Erythroblast (primary cell): ENCODE results near the gene DYNLRB1.
A peak's percentile ranks its signal among the peaks of the same experiment; 100 is the strongest.

ENCODE experiments used
- DNase-seq, 2 experiments: peaks; one replicate each; lab custom pipeline; 2025; lab: John Stamatoyannopoulos, UW
- GATA1 ChIP-seq: IDR thresholded peaks from 2 replicates; pipeline ENCODE4 v1.6.1; 2011; ENCODE audit warnings: low read depth, mild to moderate bottlenecking, control low read depth, low read length, moderate library complexity
- POLR2A ChIP-seq: IDR thresholded peaks from 2 replicates; pipeline ENCODE4 v1.6.1; 2011; ENCODE audit warnings: mild to moderate bottlenecking, low read length

Gene DYNLRB1

GRCh38 chr20:34522969-34523871 lies 7.0 kb downstream of the DYNLRB1 start:
- peak; percentile 68 to 81 for DNase-seq
- TF ChIP-seq POLR2A = no peak
- TF ChIP-seq GATA1 = no peak

DNA sequence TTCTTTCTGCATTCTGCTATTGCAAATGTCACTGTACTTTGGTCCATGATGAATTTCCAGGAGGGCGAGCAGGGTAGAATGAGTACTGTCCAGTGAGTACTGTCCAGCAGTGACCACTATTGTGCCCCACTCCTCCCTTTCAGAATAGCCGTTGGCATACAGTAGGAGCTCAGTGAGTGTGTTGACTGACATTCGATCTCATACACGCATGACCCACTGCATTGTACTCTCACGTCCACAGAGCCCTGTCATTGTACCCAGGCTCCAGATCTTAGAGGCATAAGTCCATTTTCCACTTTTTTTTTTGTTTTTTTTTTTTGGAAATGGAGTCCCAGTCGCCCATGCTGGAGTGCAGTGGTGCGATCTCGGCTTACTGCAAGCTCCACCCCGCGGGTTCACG lies 8.2 kb downstream of the DYNLRB1 start:
- TF ChIP-seq POLR2A (no peak), GATA1 (no peak)
- DNase-seq = no peak

DNA sequence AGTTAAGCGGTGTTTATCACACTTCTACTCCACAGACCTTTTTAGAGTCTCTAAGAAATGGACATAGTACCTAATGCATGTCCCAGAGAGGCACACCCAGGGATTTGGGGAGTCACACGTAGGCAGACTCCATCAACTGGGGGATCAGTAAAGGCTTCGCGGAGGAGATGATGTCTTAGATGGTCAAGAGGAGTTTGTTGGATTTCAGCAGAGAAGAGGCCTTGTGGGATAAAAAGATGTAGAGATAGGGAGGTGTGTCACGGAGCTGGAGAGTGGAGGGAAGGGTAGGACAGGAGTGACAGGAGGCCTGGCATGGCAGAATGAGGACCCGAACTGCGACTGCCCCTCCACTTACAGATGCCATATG lies 9.1 kb downstream of the DYNLRB1 start:
- TF ChIP-seq GATA1 = no peak
- no peak for TF ChIP-seq POLR2A
- DNase-seq = no peak

DNA sequence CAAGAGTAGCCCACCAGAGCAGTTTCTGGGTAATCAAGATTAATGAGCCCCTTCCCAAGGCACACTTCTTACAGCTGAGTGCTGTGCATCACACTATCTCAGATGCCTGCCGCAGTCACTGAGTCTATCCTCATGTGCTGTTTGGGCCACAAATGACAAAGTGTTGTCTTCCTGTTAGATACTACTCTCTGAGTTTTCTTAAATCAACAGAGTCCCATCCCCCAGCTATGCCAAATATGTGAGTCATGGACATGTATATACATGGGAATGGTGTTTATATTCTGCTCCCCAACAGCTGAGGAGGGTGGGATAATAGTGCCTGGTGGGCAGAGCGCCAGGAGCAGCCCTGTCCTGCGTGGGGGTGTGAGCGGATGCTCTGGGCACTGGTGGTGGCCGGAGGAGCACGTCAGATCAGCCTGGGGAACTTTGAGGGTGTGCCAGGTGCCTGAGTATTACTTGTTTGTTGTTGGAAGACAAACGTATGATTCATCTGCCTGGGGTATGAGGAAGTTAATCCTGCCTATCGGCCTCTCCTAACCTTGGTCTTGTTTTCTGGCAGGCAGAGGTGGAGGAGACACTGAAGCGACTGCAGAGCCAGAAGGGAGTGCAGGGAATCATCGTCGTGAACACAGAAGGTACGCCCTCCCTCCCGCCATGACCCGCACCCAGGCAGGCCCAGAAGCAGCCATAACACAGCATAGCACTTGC lies 9.6 kb downstream of the DYNLRB1 start:
- TF ChIP-seq POLR2A = no peak
- no peak for TF ChIP-seq GATA1
- DNase-seq = peak in 1 of 2 experiments; percentile 29

- no peak for DNase-seq
- TF ChIP-seq GATA1 (no peak), POLR2A (no peak)
Measured at GRCh38 chr20:34526466-34526865, 10.2 kb downstream of the DYNLRB1 start.

GRCh38 chr20:34527016-34527415 lies 10.8 kb downstream of the DYNLRB1 start:
- TF ChIP-seq GATA1 = no peak
- no peak for TF ChIP-seq POLR2A
- DNase-seq = no peak

- TF ChIP-seq POLR2A (no peak), GATA1 (no peak)
- no peak for DNase-seq
Measured at GRCh38 chr20:34528921-34529297, 12.7 kb downstream of the DYNLRB1 start.

DNA sequence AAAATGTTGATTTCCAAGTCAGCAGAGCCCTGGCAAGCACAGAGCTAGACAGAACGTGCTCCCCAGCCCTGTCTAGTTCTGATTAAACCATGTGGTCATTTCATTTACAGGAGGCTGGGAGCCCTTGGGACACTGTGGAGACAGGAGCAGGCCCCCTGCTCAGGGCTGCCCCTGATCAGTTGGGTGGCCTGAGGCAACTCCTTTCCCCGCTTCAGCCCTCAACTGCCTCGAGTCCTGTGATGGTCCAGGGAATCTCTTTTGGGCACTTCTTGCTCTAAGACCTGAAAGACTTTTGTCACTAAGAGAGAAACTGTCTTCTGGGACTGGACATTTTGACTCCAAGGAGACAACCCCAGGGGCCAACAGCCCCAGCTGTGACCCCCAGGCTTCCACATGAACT lies 13.5 kb downstream of the DYNLRB1 start:
- no peak for TF ChIP-seq GATA1
- no peak for TF ChIP-seq POLR2A
- no peak for DNase-seq

GRCh38 chr20:34530342-34530741 lies 14.1 kb downstream of the DYNLRB1 start:
- no peak for DNase-seq
- TF ChIP-seq GATA1 (no peak), POLR2A (no peak)

GRCh38 chr20:34531608-34532265 lies 15.5 kb downstream of the DYNLRB1 start:
- DNase-seq = no peak
- TF ChIP-seq GATA1 = no peak
- TF ChIP-seq POLR2A = no peak

DNA sequence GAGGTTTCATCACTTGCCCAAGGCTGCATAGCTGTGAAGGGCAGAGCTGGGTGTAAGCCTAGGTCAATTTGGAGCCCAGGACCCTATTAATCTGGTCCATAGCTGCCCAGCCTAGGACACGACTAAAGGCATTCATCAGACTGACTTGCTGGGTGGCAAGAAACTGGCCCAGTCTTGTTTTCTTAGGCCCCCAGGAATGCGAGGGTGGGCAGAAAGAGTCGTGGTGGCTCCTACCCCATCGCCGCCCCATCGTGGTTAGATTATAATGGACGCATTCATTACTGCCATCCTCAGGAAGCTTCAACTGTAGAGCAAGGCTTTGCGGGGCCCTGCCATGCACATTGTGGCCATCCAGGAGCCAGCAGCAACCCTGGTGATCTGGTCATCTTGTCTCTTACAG lies 16.1 kb downstream of the DYNLRB1 start:
- no peak for DNase-seq
- no peak for TF ChIP-seq GATA1
- TF ChIP-seq POLR2A = no peak

DNA sequence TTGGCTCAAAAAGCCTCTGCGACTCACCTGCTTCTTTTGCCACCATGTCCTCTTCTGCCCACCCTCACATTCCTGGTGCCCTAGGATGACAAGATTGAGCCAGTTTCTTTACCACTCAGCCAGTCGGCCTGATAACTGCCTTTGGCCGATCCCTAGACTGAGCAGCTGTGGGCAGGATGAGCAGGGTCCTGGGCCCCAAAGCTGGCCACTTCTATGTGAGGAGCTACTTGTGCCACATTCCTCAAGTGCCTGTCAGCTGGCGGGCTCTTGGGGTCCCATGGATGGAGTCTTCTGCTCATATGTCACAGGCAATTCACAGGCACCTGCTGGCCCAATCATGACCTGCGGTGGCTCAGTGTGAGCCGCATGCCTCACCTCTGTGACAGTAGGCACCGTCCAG lies 16.5 kb downstream of the DYNLRB1 start:
- DNase-seq = no peak
- TF ChIP-seq GATA1 = no peak
- no peak for TF ChIP-seq POLR2A

GRCh38 chr20:34534391-34535165 lies 18.4 kb downstream of the DYNLRB1 start:
- TF ChIP-seq POLR2A (no peak), GATA1 (no peak)
- DNase-seq = no peak
